ENCODE results near the gene EDN2.

EDN2 gene

GRCh38 chr1:41497461-41498030 is 13.1 kb upstream of the EDN2 start:
- no peak for DNase-seq

- DNase-seq, result no peak
These were observed 12.6 kb upstream of the EDN2 start for GRCh38 chr1:41497056-41497440.

DNA sequence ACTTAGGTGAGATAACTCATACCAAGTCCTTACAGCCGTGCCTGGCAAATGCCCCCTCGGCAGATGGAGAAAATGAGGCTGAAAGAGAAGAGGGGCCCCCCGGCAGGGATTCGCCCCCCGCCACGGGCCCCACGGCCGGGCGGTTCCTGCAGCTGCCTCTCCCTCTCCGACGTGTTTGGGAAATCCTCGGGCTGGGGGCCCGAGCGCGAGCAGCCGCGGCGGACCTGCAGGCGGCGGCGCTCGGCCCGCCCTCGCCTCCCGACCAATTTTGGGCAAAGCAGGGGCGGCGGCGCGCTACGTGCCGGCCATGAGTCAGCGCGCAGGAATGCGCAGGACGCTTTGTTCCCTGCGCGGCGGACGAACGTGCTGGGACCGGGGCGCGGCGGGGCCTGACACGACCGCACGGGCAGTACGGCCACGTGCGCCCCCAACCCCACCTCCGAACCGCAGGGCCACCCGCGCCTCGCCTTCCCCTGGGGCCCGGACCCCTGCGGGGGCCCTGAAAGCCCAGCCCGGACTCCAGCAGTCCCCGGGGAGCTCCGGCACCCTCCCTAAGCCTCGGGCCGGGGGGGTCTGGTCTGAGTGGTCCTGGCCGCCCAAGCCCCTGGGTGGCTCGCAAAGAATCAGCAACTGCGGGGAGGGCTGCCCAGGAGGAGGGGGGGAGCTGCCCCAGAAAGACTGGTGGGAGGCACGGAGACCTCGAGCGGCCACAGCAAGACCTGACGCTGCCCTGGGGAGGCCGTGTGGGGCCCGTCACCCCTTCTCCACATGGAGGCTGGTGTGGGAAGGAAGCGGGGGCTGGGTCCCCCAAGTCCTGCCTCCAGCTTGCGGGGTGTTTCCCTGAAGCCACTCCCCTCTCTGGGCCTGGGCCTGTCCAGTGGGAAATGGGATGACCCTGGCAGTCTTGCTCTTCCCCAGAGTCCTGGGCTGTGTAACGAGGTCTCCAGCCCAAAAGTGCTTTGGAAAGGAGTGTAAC is 11.9 kb upstream of the EDN2 start:
- DNase-seq, result no peak

- no peak for DNase-seq
These were observed 10.9 kb upstream of the EDN2 start for GRCh38 chr1:41495210-41495948.

- no peak for DNase-seq
These were observed 10.1 kb upstream of the EDN2 start for GRCh38 chr1:41494351-41495209.

- DNase-seq, result no peak
These were observed 9.3 kb upstream of the EDN2 start for GRCh38 chr1:41493626-41494350.

GRCh38 chr1:41493117-41493536 is 8.6 kb upstream of the EDN2 start:
- DNase-seq, result no peak

GRCh38 chr1:41492341-41492848 is 7.9 kb upstream of the EDN2 start:
- DNase-seq, result no peak

GRCh38 chr1:41490911-41491310 is 6.4 kb upstream of the EDN2 start:
- no peak for DNase-seq

GRCh38 chr1:41489561-41489960 is 5.1 kb upstream of the EDN2 start:
- no peak for DNase-seq

GRCh38 chr1:41488040-41488951 is 3.8 kb upstream of the EDN2 start:
- no peak for DNase-seq

- DNase-seq, result no peak
These were observed 2.9 kb upstream of the EDN2 start for GRCh38 chr1:41487126-41488039.

DNA sequence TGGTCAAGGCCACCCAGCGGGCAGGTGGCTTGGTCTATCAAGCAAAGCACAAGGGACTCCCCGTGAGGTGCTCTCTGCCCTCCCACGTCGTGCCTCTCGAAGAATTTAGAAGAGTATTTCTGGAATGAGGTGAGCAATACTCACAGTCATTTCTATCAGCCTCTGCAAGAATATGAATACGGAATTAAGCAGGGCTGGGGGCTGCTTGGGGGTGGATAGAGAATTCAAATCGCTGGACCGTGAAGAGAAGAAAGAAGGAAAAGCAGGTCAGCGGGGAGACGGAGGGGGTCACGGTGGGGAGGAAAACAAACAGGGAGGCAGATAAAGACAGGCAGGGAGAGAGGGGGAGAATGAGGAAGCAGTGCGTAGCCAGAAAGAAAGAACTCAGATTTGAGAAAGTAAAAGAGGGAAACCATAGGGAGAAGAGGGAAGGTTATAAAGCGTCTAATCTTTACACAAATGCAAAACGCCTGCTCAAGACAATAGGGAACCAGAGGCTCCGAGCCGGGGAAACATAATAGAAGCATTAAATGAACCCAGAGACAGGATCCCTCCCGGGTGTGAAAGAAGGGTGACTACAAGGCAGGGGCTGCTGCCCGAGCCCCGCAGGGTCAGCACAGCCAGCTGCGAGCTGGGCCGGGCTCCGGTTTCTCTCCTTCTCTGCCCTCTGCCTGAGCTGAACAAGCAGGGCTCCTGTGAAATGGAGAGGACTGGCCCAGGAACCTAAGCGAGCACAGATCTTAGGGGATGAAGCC is 2.1 kb upstream of the EDN2 start:
- DNase-seq, result no peak

DNA sequence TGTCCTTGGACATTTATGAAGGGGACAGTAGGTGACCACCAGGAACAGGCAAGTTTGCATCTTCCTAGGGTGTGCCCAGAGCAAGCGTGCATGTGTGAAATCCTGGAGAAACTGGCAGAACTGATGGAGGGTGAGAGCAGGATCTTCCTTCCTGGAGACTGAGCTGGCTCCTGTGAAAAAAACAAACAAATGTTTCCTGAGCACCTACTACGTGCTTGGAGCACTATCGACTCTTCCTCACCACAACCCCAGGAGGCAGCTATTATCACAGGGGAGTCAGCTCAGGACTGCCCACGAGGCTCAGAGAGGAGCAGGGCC is 1.5 kb upstream of the EDN2 start:
- DNase-seq, result no peak

GRCh38 chr1:41485605-41486004 is 1.1 kb upstream of the EDN2 start:
- no peak for DNase-seq

GRCh38 chr1:41483960-41484401 is 502 bp downstream of the EDN2 start:
- no peak for DNase-seq

GRCh38 chr1:41483001-41483850 is 1.3 kb downstream of the EDN2 start:
- DNase-seq, result no peak

All from activated CD4-positive, alpha-beta T cell treated with anti-CD3 and anti-CD28 coated beads for 4 hours (primary cell).